ENCODE results near the gene SMYD4.
"Not testable (repeated sequence)": the region's sequence is repeated elsewhere in the genome, so short reads cannot be mapped to it uniquely, and the experiment has no call there.

SMYD4 gene

GRCh38 chr17:1803280-1803679, 26.4 kb downstream of the SMYD4 start:
- no peak for ATAC-seq
- Mint-ChIP-seq H3K27me3 (no peaks in the 10 kb centered on the region), H3K36me3 (ENCODE audit: low read depth) (peaks cover 18% of the 10 kb centered on the region), H3K4me3 (no peak overlapping the region), H3K4me1 (no peaks in the 10 kb centered on the region), H3K27ac (no peak overlapping the region), H3K9me3 (no peaks in the 10 kb centered on the region)
- DNase-seq: no peak

GRCh38 chr17:1802429-1802828, 27.3 kb downstream of the SMYD4 start:
- ATAC-seq: no peak
- H3K27me3 Mint-ChIP-seq: no peaks in the 10 kb centered on the region
- no peak overlapping the region for H3K27ac Mint-ChIP-seq
- no peak overlapping the region for H3K4me3 Mint-ChIP-seq
- no peak for DNase-seq
- H3K36me3 Mint-ChIP-seq (ENCODE audit: low read depth): peaks cover 19% of the 10 kb centered on the region
- H3K4me1 Mint-ChIP-seq: no peaks in the 10 kb centered on the region
- no peaks in the 10 kb centered on the region for H3K9me3 Mint-ChIP-seq

GRCh38 chr17:1800712-1801111, 29.0 kb downstream of the SMYD4 start:
- H3K36me3 Mint-ChIP-seq (ENCODE audit: low read depth): peaks cover 23% of the 10 kb centered on the region
- no peak overlapping the region for H3K27ac Mint-ChIP-seq

GRCh38 chr17:1800240-1800639, 29.5 kb downstream of the SMYD4 start:
- ATAC-seq (no peak), DNase-seq (no peak)
- Mint-ChIP-seq H3K9me3 (no peaks in the 10 kb centered on the region), H3K27me3 (no peaks in the 10 kb centered on the region), H3K36me3 (ENCODE audit: low read depth) (peaks cover 23% of the 10 kb centered on the region), H3K4me3 (no peak overlapping the region), H3K4me1 (peaks cover 2% of the 10 kb centered on the region), H3K27ac (no peak overlapping the region)

More at GRCh38 chr17:1800712-1801111, 29.0 kb downstream of the SMYD4 start:
- H3K27me3 Mint-ChIP-seq: no peaks in the 10 kb centered on the region
- H3K4me3 Mint-ChIP-seq: no peak overlapping the region
- ATAC-seq (no peak), DNase-seq (no peak)
- no peaks in the 10 kb centered on the region for H3K9me3 Mint-ChIP-seq
- H3K4me1 Mint-ChIP-seq: peaks cover 2% of the 10 kb centered on the region

GRCh38 chr17:1797846-1798245, 31.9 kb downstream of the SMYD4 start:
- H3K27ac Mint-ChIP-seq, H3K9me3 Mint-ChIP-seq, H3K4me1 Mint-ChIP-seq, ATAC-seq, H3K27me3 Mint-ChIP-seq, DNase-seq, H3K4me3 Mint-ChIP-seq: not testable (repeated sequence)
- peaks cover 17% of the 10 kb centered on the region for H3K36me3 Mint-ChIP-seq (ENCODE audit: low read depth)

GRCh38 chr17:1797323-1797722, 32.4 kb downstream of the SMYD4 start:
- DNase-seq (no peak), ATAC-seq (no peak)
- H3K27ac Mint-ChIP-seq: no peak overlapping the region
- H3K9me3 Mint-ChIP-seq: no peaks in the 10 kb centered on the region
- no peak overlapping the region for H3K4me3 Mint-ChIP-seq
- H3K27me3 Mint-ChIP-seq: no peaks in the 10 kb centered on the region
- peaks cover 17% of the 10 kb centered on the region for H3K36me3 Mint-ChIP-seq (ENCODE audit: low read depth)
- H3K4me1 Mint-ChIP-seq: peaks cover 2% of the 10 kb centered on the region

GRCh38 chr17:1796800-1797199, 32.9 kb downstream of the SMYD4 start:
- Mint-ChIP-seq H3K27ac (no peak overlapping the region), H3K4me3 (no peak overlapping the region), H3K9me3 (no peaks in the 10 kb centered on the region)

GRCh38 chr17:1793447-1793806, 36.3 kb downstream of the SMYD4 start:
- H3K36me3 Mint-ChIP-seq (ENCODE audit: low read depth): peaks cover 12% of the 10 kb centered on the region
- peaks cover 2% of the 10 kb centered on the region for H3K4me1 Mint-ChIP-seq
- H3K4me3 Mint-ChIP-seq: no peak overlapping the region
- ATAC-seq (no peak), DNase-seq (no peak)
- no peak overlapping the region for H3K27ac Mint-ChIP-seq
- no peaks in the 10 kb centered on the region for H3K9me3 Mint-ChIP-seq
- H3K27me3 Mint-ChIP-seq: no peaks in the 10 kb centered on the region

More at GRCh38 chr17:1796800-1797199, 32.9 kb downstream of the SMYD4 start:
- no peak for DNase-seq
- Mint-ChIP-seq H3K4me1 (peaks cover 2% of the 10 kb centered on the region), H3K27me3 (no peaks in the 10 kb centered on the region), H3K36me3 (ENCODE audit: low read depth) (peaks cover 14% of the 10 kb centered on the region)
- ATAC-seq: no peak

- Mint-ChIP-seq H3K27ac (no peak overlapping the region), H3K4me3 (no peak overlapping the region), H3K9me3 (no peaks in the 10 kb centered on the region), H3K4me1 (peaks cover 2% of the 10 kb centered on the region), H3K27me3 (no peaks in the 10 kb centered on the region), H3K36me3 (ENCODE audit: low read depth) (peaks cover 12% of the 10 kb centered on the region)
- ATAC-seq (no peak), DNase-seq (no peak)
Observed at GRCh38 chr17:1792495-1793446, 36.9 kb downstream of the SMYD4 start.

GRCh38 chr17:1789936-1790335, 39.8 kb downstream of the SMYD4 start:
- Mint-ChIP-seq H3K9me3 (no peaks in the 10 kb centered on the region), H3K4me1 (no peaks in the 10 kb centered on the region), H3K27ac (no peak overlapping the region), H3K27me3 (no peaks in the 10 kb centered on the region), H3K36me3 (ENCODE audit: low read depth) (peaks cover 9% of the 10 kb centered on the region), H3K4me3 (no peak overlapping the region)
- DNase-seq (no peak), ATAC-seq (no peak)

- Mint-ChIP-seq H3K27me3 (no peaks in the 10 kb centered on the region), H3K4me3 (no peak overlapping the region), H3K9me3 (no peaks in the 10 kb centered on the region), H3K4me1 (peaks cover 15% of the 10 kb centered on the region), H3K36me3 (ENCODE audit: low read depth) (peaks cover 18% of the 10 kb centered on the region), H3K27ac (no peak overlapping the region)
- DNase-seq: no peak
- no peak for ATAC-seq
Observed at GRCh38 chr17:1787301-1787902, 42.3 kb downstream of the SMYD4 start.

- Mint-ChIP-seq H3K36me3 (ENCODE audit: low read depth) (peaks cover 22% of the 10 kb centered on the region), H3K4me3 (no peak overlapping the region), H3K27ac (no peak overlapping the region), H3K27me3 (no peaks in the 10 kb centered on the region), H3K9me3 (no peaks in the 10 kb centered on the region), H3K4me1 (peaks cover 15% of the 10 kb centered on the region)
- DNase-seq (no peak), ATAC-seq (no peak)
Observed at GRCh38 chr17:1786708-1787107, 43.0 kb downstream of the SMYD4 start.

GRCh38 chr17:1785930-1786329, 43.8 kb downstream of the SMYD4 start:
- no peak overlapping the region for H3K27ac Mint-ChIP-seq
- no peak overlapping the region for H3K4me3 Mint-ChIP-seq
- no peak for DNase-seq
- no peak for ATAC-seq
- no peaks in the 10 kb centered on the region for H3K27me3 Mint-ChIP-seq
- H3K4me1 Mint-ChIP-seq: peaks cover 15% of the 10 kb centered on the region
- no peaks in the 10 kb centered on the region for H3K9me3 Mint-ChIP-seq
- H3K36me3 Mint-ChIP-seq (ENCODE audit: low read depth): peaks cover 20% of the 10 kb centered on the region

- ATAC-seq (no peak), DNase-seq (no peak)
- Mint-ChIP-seq H3K27ac (peak overlapping the region; percentile 24), H3K4me1 (peaks cover 15% of the 10 kb centered on the region), H3K36me3 (ENCODE audit: low read depth) (peaks cover 27% of the 10 kb centered on the region), H3K9me3 (no peaks in the 10 kb centered on the region), H3K4me3 (no peak overlapping the region), H3K27me3 (no peaks in the 10 kb centered on the region)
Observed at GRCh38 chr17:1783834-1784611, 45.7 kb downstream of the SMYD4 start.
